Measurements from ENCODE around the gene JAG2.
A peak's percentile ranks its signal among the peaks of the same experiment; 100 is the strongest.

Gene JAG2

DNA sequence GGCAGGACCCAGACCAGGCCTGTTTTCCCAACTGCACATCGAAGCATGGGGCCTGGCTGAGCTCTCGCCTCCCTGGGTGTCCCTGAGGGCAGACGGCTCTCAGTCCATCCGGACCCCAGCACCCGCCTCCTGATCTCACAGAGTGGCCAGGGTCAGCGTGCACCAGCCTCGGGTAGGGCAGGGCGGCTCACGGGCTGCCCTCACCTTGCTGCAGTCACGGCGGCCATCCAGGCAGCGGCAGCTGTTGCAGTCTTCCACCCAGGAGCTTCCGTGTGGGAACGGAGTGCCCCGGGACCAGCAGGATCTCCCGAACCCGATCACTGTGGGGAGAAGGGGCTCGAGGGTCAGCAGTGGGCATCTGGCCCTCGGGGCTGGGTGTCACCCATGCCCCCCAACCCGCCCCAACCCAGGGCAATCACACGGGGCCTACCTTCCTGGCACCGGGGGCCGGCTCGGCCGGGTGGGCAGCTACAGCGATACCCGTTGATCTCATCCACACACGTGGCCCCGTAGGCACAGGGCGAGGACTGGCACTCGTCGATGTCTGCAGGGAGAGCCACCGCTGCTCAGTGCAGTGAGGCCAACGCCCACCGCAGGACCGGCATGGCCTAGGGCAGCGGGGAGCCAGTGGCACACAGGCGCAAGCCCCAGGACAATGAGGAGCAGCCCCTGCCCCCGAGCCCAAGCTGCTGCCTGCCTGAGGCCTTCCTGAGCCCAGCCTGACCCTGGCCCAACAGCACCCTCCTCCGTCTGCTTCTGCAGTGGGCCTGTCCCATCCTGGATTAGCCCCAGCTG lies 22.2 kb downstream of the JAG2 start (continued):
- TF ChIP-seq, protein P1, sequence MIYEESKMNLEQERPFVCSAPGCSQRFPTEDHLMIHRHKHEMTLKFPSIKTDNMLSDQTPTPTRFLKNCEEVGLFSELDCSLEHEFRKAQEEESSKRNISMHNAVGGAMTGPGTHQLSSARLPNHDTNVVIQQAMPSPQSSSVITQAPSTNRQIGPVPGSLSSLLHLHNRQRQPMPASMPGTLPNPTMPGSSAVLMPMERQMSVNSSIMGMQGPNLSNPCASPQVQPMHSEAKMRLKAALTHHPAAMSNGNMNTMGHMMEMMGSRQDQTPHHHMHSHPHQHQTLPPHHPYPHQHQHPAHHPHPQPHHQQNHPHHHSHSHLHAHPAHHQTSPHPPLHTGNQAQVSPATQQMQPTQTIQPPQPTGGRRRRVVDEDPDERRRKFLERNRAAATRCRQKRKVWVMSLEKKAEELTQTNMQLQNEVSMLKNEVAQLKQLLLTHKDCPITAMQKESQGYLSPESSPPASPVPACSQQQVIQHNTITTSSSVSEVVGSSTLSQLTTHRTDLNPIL (CRISPR knock-in tag; IDR thresholded peaks at IDR 0.05; ENCODE audit: low read depth): no peak
- TF ChIP-seq BACH2 (CRISPR knock-in tag; IDR thresholded peaks at IDR 0.05; ENCODE audit: borderline replicate concordance) (no peak), ISL1 (CRISPR knock-in tag; IDR thresholded peaks at IDR 0.05) (no peak), GLIS3 (CRISPR knock-in tag; IDR thresholded peaks at IDR 0.05) (no peak)

DNA sequence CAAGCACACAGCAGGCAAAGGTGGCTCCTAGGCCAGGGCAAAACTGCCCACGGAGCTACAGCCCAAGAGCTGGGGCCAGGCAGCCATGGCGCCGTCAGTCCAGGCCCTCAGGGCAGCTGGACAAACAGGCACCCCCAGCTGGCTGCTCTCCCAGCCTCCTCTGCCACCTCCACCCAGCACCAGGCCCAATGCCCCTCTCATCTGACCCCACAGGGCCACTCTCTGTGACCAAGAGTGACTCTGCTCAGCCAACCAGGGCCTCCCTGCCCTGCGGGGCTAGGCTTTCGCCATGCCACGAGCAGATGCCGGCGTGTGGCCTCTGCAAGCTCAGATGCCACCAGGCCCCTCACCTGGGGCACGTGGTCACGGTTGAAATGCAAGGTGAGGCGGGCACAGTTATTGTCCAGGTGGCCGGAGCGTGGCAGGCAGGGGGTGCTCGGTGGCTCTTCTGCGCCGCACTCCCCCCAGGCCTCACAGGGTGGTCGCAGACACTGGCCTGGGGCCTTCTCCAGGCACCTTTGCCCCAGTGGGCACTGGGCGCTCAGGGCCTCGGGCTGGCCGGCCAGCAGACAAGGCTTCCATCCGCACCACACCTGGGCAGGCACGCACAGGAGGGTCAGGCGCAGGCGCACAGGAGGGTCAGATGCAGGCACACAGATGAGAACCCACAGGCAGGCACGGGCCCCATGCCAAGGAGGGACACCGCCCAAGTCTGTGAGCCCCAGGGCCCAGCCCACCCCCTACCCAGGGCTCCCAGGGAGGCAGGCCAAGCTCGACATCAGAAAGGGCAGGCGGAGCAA lies 23.0 kb downstream of the JAG2 start:
- TF ChIP-seq, protein P1 (CRISPR knock-in tag; IDR thresholded peaks at IDR 0.05; ENCODE audit: low read depth): no peak
- no peak for TF ChIP-seq SNAI2 (CRISPR knock-in tag; IDR thresholded peaks at IDR 0.05)
- TF ChIP-seq PPARA (CRISPR knock-in tag; IDR thresholded peaks at IDR 0.05; ENCODE audit: borderline replicate concordance): no peak
- no peak for TF ChIP-seq TOX (CRISPR knock-in tag; IDR thresholded peaks at IDR 0.05; ENCODE audit: borderline replicate concordance)
- TF ChIP-seq, protein P2, sequence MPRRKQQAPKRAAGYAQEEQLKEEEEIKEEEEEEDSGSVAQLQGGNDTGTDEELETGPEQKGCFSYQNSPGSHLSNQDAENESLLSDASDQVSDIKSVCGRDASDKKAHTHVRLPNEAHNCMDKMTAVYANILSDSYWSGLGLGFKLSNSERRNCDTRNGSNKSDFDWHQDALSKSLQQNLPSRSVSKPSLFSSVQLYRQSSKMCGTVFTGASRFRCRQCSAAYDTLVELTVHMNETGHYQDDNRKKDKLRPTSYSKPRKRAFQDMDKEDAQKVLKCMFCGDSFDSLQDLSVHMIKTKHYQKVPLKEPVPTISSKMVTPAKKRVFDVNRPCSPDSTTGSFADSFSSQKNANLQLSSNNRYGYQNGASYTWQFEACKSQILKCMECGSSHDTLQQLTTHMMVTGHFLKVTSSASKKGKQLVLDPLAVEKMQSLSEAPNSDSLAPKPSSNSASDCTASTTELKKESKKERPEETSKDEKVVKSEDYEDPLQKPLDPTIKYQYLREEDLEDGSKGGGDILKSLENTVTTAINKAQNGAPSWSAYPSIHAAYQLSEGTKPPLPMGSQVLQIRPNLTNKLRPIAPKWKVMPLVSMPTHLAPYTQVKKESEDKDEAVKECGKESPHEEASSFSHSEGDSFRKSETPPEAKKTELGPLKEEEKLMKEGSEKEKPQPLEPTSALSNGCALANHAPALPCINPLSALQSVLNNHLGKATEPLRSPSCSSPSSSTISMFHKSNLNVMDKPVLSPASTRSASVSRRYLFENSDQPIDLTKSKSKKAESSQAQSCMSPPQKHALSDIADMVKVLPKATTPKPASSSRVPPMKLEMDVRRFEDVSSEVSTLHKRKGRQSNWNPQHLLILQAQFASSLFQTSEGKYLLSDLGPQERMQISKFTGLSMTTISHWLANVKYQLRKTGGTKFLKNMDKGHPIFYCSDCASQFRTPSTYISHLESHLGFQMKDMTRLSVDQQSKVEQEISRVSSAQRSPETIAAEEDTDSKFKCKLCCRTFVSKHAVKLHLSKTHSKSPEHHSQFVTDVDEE (CRISPR knock-in tag; IDR thresholded peaks at IDR 0.05): no peak
- no peak for TF ChIP-seq ESRRG (CRISPR knock-in tag; IDR thresholded peaks at IDR 0.05)
- no peak for TF ChIP-seq ISL1 (CRISPR knock-in tag; IDR thresholded peaks at IDR 0.05)
- TF ChIP-seq RARB (CRISPR knock-in tag; IDR thresholded peaks at IDR 0.05): no peak
- no peak for TF ChIP-seq ZNF565 (CRISPR knock-in tag; conservative IDR thresholded peaks at IDR 0.05; ENCODE audit: low read depth)
- TF ChIP-seq ZNF70 (CRISPR knock-in tag; IDR thresholded peaks at IDR 0.05): no peak
- no peak for TF ChIP-seq ZC3H10 (CRISPR knock-in tag; IDR thresholded peaks at IDR 0.05)
- TF ChIP-seq OSR1 (CRISPR knock-in tag; IDR thresholded peaks at IDR 0.05): no peak
- TF ChIP-seq CSDC2 (CRISPR knock-in tag; IDR thresholded peaks at IDR 0.05): no peak
- no peak; the same call in 2 of the 3 replicates for ATAC-seq

DNA sequence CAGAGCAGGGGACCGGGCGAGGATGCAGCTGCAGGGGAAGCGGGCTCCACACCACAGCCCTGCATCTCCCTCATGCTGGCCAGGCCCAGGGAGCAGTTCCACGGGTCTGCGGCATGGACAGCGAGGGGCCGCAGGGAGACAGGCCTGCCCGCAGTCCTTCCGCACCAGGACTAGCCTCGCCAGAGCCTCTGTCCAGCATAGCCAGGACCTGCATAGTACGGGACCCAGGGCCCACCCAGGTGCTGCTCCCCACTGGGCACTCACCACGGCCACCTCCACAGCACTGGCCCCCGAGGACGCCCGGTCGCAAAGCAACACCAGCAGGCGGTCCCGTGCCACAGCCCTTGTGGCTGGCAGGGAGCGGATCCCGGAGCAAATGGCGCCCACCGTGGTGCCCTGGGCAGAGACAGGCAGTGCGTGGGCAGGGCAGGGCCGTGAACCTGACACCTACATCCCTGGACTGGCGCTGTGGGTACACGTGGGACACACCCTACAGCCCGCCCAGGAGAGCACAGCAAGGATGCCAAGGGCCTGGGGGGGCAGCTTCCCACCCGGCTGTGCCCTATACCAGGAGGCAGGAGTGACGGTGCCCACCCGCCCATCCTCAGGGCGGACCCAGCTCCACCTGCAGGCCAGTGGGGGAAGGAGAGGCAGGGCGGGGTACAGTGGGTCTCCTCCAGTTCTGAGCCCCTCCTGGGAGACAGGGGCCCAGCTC lies 23.8 kb downstream of the JAG2 start:
- TF ChIP-seq ESRRG (CRISPR knock-in tag; IDR thresholded peaks at IDR 0.05) (no peak), RARB (CRISPR knock-in tag; IDR thresholded peaks at IDR 0.05) (no peak), ISL1 (CRISPR knock-in tag; IDR thresholded peaks at IDR 0.05) (no peak), TOX (CRISPR knock-in tag; IDR thresholded peaks at IDR 0.05; ENCODE audit: borderline replicate concordance) (no peak), ZFP3 (CRISPR knock-in tag; IDR thresholded peaks at IDR 0.05) (no peak), OSR1 (CRISPR knock-in tag; IDR thresholded peaks at IDR 0.05) (no peak), ZNF8 (CRISPR knock-in tag; IDR thresholded peaks at IDR 0.05) (no peak), SNAI2 (CRISPR knock-in tag; IDR thresholded peaks at IDR 0.05) (no peak), ZC3H10 (CRISPR knock-in tag; IDR thresholded peaks at IDR 0.05) (no peak), BACH2 (CRISPR knock-in tag; IDR thresholded peaks at IDR 0.05; ENCODE audit: borderline replicate concordance) (no peak), PPARA (CRISPR knock-in tag; IDR thresholded peaks at IDR 0.05; ENCODE audit: borderline replicate concordance) (no peak), ZFP30 (CRISPR knock-in tag; IDR thresholded peaks at IDR 0.05) (no peak), GLIS3 (CRISPR knock-in tag; IDR thresholded peaks at IDR 0.05) (no peak), ARNTL (CRISPR knock-in tag; IDR thresholded peaks at IDR 0.05; ENCODE audit: borderline replicate concordance, low read depth) (no peak), CSDC2 (CRISPR knock-in tag; IDR thresholded peaks at IDR 0.05) (no peak), ZNF565 (CRISPR knock-in tag; conservative IDR thresholded peaks at IDR 0.05; ENCODE audit: low read depth) (no peak)
- TF ChIP-seq, protein P3, sequence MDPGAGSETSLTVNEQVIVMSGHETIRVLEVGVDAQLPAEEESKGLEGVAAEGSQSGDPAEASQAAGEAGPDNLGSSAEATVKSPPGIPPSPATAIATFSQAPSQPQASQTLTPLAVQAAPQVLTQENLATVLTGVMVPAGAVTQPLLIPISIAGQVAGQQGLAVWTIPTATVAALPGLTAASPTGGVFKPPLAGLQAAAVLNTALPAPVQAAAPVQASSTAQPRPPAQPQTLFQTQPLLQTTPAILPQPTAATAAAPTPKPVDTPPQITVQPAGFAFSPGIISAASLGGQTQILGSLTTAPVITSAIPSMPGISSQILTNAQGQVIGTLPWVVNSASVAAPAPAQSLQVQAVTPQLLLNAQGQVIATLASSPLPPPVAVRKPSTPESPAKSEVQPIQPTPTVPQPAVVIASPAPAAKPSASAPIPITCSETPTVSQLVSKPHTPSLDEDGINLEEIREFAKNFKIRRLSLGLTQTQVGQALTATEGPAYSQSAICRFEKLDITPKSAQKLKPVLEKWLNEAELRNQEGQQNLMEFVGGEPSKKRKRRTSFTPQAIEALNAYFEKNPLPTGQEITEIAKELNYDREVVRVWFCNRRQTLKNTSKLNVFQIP (CRISPR knock-in tag; IDR thresholded peaks at IDR 0.05; ENCODE audit: borderline replicate concordance, low read depth): no peak
- TF ChIP-seq, protein P1 (CRISPR knock-in tag; IDR thresholded peaks at IDR 0.05; ENCODE audit: low read depth): no peak
- TF ChIP-seq, protein P4, sequence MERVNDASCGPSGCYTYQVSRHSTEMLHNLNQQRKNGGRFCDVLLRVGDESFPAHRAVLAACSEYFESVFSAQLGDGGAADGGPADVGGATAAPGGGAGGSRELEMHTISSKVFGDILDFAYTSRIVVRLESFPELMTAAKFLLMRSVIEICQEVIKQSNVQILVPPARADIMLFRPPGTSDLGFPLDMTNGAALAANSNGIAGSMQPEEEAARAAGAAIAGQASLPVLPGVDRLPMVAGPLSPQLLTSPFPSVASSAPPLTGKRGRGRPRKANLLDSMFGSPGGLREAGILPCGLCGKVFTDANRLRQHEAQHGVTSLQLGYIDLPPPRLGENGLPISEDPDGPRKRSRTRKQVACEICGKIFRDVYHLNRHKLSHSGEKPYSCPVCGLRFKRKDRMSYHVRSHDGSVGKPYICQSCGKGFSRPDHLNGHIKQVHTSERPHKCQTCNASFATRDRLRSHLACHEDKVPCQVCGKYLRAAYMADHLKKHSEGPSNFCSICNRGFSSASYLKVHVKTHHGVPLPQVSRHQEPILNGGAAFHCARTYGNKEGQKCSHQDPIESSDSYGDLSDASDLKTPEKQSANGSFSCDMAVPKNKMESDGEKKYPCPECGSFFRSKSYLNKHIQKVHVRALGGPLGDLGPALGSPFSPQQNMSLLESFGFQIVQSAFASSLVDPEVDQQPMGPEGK (CRISPR knock-in tag; IDR thresholded peaks at IDR 0.05; ENCODE audit: borderline replicate concordance): no peak
- TF ChIP-seq, protein P5, sequence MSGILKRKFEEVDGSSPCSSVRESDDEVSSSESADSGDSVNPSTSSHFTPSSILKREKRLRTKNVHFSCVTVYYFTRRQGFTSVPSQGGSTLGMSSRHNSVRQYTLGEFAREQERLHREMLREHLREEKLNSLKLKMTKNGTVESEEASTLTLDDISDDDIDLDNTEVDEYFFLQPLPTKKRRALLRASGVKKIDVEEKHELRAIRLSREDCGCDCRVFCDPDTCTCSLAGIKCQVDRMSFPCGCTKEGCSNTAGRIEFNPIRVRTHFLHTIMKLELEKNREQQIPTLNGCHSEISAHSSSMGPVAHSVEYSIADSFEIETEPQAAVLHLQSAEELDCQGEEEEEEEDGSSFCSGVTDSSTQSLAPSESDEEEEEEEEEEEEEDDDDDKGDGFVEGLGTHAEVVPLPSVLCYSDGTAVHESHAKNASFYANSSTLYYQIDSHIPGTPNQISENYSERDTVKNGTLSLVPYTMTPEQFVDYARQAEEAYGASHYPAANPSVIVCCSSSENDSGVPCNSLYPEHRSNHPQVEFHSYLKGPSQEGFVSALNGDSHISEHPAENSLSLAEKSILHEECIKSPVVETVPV (CRISPR knock-in tag; IDR thresholded peaks at IDR 0.05): no peak
- ATAC-seq: peak; percentile 15; the same call in 1 of the 3 replicates
